Renal cortical epithelial cell (primary cell): ENCODE results near the gene GRM4. TPM values are rescaled to one million over a fixed set of nuclear protein-coding genes. Genes with fewer than 3 reads are reported as not detected.

Experiments used
- DNase-seq: peaks from one replicate; pipeline ENCODE4 v3.0.0-alpha.2; 2011; ENCODE audit warnings: low read depth
- total RNA-seq: library from RNA; depleted of rRNA; stranded (reverse); fragments of >200 nt; gene quantifications from 2 replicates; pipeline ENCODE4 v1.2.3, GENCODE V29; 2014

Gene GRM4
- total RNA-seq, 1 donor from 2014 or later = 0.05 TPM

- DNase-seq = no peak
Measured at GRCh38 chr6:34157236-34157830, 11.4 kb upstream of the GRM4 start.

- no peak for DNase-seq
Measured at GRCh38 chr6:34155471-34156300, 9.8 kb upstream of the GRM4 start.

DNA sequence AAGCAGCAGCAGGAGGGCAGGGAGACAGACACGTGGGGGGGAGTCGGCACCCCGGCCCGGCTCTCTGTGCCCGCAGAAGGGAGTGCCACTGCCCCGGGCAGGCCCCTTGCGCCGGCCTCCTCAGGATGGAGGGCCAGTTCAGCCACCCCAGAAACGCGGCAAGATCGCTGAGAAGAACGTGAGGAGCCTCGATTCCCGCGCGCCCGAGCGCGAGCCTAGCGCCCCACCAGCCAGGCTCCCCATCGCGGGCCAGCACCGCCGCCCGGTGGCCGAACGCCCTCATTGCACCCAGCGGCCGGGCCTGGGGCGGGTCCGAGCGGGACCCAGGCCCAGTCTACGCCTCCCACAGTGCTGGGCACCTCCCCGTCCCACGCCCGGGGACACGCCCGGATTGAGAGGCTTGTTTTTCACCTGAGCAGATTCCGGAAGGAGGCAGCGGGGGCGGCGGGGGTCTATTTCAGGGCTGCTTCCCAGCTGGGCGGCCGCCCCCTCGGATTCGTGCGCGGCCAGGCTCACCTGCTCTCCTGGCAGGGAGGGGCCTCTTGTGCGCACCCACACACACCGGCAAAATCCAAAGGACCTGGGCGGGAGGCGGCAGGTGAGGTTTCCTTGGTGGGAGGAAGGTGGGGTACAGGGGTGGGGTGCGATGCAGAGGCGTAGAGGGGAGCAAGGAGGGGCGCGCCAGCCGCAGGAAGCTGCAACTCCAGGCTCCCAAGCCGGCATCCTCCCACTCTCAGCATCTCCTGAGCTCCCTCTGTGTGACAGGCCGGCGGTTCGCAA, 9.0 kb upstream of the GRM4 start:
- DNase-seq = no peak

DNA sequence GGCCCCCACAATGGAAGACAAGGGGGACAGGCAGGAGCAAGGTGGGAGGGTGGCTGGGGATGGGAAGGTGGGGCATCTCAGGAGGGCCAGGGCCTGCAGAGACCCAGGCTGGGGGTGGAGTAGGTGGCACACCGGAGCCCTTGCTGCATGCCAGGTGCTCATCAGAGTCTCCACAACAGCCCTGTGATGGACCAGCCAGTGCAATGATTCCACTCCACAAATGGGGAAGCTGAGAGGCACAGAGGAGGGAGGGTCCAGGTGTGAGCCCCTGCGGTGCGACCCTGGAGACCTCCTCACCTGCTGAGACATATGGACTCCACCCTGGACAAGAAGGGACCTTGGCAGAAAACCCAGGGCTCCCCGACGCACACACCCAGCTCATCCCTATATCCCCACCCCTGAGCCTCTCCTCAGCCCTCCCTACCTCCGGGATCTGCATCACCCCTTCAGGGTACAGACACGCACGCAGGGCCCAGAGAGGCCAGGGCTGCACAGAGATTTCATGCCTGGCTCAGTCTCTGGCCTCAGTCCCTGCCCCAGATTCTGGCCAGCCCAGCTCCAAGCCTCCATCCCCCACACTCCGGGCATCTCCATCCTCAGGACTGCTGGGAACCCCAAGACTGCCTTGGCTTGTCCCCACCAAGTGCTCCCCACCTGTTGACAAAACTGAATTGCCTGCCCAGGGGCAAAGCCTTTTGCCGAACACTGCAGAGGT, 7.1 kb upstream of the GRM4 start:
- no peak for DNase-seq

DNA sequence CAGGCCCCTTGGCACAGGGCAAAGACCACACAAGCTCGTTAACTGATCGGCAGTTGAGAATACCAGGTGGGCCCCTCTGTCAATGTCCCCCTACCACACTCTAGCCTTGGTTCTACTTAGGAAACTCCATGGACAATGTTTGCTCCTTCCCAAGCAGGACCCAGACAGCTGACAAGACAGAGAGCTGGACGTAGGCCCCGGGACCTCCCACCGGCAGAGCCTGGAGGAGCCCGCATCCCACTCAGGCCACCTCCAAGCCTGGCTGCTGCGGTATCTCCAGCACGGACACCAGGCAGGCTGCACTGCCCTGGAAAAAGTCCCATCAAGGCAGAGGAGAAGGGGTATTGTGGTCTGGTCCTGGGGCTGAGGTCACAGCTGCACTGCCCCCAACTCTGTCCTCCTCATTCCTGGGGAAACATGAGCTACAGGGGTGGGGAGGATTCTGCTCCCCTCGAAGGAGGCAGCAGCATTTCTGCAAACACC, 6.2 kb upstream of the GRM4 start:
- DNase-seq = no peak

DNA sequence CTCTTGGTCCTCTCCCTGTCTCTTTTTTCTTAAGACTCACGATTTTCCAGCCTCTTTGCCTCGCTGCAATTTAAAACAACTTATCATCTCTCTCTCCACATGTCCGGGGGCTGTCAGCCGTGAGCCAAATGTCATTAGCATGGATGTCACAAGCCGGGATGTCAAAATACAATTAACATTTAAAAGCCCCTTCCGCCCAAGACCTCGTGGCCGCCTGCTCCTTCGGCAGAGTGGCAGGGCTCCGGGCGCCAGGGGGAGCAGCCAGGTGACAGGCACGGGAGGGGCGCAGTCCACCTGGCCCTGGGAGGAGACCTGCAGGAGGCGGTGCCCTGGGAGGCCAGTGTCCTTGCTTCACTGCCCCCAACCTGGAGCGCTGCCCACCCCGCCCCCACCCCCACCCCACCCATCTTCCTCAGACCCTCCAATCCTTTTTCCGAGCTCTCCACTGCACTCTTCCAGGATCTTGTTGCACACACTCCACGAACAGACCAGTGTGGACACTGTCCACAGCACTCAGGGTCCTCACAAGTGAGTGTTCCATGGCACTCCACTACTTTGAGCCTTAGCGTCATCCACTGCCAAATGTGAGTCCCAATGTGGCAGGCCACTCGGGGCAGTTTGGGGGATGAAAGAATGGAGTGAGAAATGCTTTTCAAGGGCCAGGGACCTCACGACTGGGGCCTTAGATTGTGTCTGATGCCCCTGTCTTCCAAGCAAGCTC, 5.6 kb upstream of the GRM4 start:
- no peak for DNase-seq

GRCh38 chr6:34150766-34151165, 4.9 kb upstream of the GRM4 start:
- DNase-seq = no peak

DNA sequence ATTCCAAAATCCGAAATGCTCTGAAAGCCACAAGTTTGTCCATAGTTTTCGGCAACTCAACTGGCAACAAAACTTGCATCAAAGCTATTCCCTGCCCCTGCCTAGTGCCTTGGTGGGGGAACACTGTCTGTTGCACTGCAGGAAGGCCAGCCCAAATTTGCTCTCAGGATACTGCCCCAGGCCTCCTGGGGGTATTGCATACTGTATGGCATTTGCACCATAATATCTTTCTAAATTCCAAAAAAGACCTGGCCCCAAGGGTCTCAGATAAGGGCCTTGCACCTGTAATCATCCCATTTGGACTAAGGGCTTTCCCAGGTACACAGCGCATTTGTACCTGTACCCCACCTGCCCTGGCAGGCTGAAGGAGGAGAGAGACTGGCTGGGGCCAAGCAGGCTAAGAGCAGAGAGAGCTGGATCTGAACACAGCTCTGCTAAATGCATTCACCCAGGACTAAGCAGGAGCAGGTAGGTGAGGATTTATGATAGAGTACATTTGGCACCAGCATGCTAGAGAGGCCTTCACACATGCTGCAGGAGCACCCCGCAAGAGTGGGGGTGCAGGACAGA, 4.0 kb upstream of the GRM4 start:
- DNase-seq = no peak

GRCh38 chr6:34149452-34149810, 3.5 kb upstream of the GRM4 start:
- no peak for DNase-seq

GRCh38 chr6:34148631-34149451, 3.0 kb upstream of the GRM4 start:
- no peak for DNase-seq

DNA sequence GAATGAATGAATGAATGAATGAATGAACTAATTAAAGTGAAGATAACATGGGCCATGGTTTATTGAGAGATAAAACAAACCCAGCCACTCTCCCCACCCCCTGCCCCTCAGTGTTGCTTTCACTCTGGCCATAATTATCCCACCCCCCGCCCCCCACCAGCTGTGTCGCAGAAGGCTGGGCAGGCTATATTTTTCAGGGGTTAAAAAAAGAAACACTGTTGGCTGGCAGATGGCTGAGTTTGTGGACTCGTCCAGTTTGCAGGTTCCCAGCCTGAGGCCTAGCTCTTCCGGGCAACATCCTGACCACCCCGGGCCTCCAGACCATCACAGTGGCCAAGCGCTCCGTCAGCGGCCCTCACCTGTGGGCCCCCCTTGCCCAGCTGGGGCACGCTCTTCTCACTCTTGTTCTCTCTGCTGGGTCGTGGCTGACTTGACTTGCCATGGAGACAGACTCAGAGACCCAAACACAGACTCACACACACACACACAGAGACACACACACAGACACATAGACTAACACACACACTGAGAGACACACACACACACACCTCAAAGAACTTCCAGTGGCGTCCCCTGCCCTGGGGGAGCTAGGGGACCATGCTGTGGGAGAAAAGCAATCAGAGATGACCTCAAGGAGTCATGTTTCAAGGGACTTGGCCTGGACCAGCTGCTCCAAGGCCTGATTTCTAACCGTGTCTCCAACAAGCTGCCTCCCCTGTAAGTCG, 2.2 kb upstream of the GRM4 start:
- DNase-seq = no peak

DNA sequence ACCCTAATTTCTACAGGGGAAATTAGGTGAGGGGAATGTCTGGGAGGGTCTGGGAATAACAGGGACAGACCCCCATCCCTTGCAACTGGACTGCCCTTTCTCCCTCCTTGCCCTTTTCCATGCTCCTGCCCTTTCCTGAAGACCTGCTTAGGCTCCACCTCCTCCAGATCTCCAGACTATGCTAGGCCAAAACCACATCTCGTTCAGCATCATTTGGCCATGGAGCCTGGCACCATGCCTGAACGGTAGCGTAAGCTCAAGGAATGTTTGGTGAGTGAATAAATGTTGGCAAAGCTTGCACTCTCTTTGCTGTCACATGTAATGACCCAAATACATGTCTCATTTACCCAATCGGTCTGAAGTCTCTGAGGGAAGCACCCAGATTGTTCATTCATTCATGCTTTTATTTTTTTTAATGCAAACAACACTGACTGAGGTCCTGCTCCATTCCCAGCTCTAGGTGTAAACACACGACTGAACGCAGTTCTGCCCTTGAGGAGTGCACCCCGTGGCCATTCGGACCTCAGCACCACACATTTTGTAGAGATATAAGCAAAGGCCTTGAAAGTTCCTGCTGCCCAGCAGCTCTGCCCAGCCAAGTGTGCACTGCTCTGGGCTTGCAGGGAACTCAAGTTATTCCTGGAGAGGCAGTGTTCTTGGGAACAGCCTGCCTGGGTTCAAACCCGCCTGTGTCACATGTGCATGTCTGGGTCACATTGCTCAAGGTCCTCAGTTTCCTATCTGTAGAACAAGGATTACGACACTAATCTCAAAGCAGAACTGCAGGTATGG, 1.1 kb upstream of the GRM4 start:
- peak; percentile 3 for DNase-seq

DNA sequence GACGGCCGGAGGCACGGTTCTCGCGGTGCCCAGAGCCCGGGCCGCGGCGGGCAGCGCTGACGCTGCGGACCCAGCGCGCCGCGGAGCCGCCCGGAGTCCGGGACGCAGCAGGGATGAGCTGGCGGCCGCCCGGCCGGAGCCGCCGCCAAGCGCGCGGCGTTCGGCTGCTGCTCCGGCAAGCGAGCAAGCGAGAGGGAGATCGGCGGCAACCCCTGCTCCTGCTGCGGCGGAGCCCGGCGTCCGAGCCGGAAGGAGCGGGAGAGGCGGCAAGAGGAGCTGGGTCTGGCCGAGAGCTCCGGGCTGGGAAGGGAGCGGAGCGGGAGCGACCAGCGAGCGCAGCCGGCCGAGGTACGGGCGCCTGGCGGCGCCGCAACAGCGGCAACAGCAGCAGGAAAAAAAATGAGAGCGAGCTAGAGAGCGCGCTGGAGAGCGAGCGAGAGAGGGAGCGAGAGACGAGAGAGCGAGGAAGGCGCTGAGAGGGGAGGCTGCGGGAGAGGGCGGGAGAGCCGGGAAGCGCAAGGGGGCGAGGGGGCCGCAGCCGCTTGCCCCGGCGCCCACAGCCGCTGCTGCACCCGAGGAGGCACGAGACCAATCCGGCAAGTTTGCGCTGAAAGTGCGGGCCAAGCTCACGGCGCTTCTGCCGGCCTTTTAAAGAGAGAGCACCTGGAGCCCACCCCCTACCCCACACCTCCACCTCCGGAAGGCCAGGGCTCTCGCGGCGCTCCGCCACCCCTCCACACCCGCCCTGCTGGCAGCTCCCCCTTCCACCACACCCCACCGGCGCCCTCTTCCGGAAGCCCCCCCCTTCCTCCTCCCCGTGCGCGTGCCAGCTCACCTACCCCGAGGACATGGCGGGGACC, 496 bp downstream of the GRM4 start:
- DNase-seq = no peak

DNA sequence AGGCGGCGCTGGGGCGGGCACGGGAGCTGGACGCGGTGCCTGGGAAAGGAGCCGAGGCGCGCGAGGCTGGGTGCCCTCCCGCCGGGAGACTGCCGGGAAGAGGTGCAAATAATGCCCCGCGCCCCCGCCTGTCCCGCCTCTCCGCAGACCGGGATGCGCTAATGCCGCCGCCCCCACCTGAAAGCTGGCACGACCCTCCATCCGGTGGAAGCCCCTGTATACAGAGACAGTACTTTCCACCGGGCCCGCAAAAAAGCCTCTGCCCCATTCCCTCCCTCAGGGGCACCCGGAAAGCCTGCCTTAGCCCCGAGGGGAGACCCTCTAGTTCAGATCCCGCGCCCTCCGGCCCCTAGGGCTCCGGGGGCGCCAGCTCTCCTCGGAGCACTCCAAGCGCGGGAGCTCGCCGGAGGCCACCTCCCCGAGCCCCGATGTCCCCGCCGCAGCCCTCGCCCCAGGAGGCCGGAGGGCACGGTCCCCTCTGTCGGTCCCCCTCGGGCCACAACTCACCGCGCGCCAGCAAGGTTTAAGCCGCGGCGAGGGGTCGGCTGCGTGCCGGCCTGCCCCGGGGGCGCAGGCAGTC, 1.2 kb downstream of the GRM4 start:
- no peak for DNase-seq

GRCh38 chr6:34143884-34144580, 1.9 kb downstream of the GRM4 start:
- no peak for DNase-seq

DNA sequence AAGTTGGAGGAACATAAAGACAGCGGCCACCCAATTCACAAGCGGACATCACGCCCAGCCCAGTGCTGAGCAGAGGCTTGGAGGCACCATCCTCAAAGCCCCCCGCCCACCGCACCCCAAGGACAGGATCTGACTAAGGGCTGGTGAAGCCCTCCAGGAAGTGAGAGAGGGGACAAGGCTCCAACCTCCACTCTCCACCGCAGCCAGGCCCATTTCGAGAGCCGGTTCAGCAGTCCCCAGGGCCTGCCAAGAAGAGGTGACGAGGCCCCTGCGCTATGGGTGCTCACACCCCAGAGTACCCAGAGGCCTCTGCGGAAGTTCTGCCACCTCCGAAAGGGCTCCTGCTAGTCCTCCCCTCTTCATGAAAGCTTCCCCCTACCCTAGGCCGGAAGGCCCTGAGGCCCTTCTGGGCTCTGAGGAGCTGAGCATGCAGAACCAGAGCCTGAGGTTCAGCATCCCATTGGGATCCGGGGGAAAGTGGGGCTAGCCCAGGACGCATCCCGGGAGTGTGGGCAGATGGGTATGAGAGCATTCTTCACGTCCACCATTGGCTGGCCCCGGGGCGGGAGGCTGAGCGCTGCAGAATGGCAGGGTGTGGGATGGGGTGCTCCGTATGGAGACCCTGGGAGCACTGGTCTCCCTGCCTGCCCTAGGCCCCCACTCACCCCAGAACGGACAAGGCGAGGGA, 2.5 kb downstream of the GRM4 start:
- no peak for DNase-seq
